A673 (cell line): ENCODE results near the gene ARHGAP26. TPM values are rescaled to one million over a fixed set of nuclear protein-coding genes. Genes with fewer than 3 reads are reported as not detected.

ENCODE experiments used
- BruUV-seq: library from RNA; stranded (reverse); fragments of 400-500 nt; replicated peaks from 2 replicates; lab custom pipeline; 2021; lab: Mats Ljungman, UMichigan
- CTCF ChIA-PET: fragments of 300-600 bp; sonication (Branson Sonifier 250); formaldehyde crosslinking; loops from one replicate; lab custom pipeline; 2022; ENCODE audit warnings: antibody characterized with exemption; lab: Charles Lee
- POLR2A ChIA-PET: fragments of 300-600 bp; sonication (Branson Sonifier 250); formaldehyde crosslinking; loops from one replicate; lab custom pipeline; 2022; ENCODE audit warnings: antibody characterized with exemption; ENCODE audit not compliant: low non-redundant PET; lab: Charles Lee
- DNase-seq: peaks from one replicate; pipeline ENCODE4 v3.0.0-alpha.2; 2015; ENCODE audit warnings: low spot score
- H3K27ac ChIP-seq: fragments of 200-600 bp; sonication (generic); 2 replicates; pipeline ENCODE4 v1.5.1; 2016; ENCODE audit warnings: mixed run types, low read depth, mild to moderate bottlenecking, mixed read lengths, antibody characterized with exemption, low read length; ENCODE audit not compliant: poor library complexity, severe bottlenecking
- H3K27me3 ChIP-seq: fragments of 200-600 bp; sonication (generic); replicated peaks from 2 replicates; pipeline ENCODE4 v1.6.1; 2017; ENCODE audit warnings: mixed run types, low read depth, mild to moderate bottlenecking, mixed read lengths, antibody characterized with exemption, low read length; ENCODE audit not compliant: insufficient read depth, poor library complexity
- H3K36me3 ChIP-seq: fragments of 200-600 bp; sonication (generic); 2 replicates; pipeline ENCODE4 v1.6.1; 2016; ENCODE audit warnings: mixed run types, mild to moderate bottlenecking, mixed read lengths, antibody characterized with exemption, low read length; ENCODE audit not compliant: insufficient read depth, poor library complexity, severe bottlenecking
- H3K4me1 ChIP-seq: fragments of 200-600 bp; sonication (generic); 2 replicates; pipeline ENCODE4 v1.6.1; 2017; ENCODE audit warnings: mixed run types, mild to moderate bottlenecking, mixed read lengths, antibody characterized with exemption, low read length; ENCODE audit not compliant: insufficient read depth, poor library complexity, severe bottlenecking
- H3K4me3 ChIP-seq: fragments of 200-600 bp; sonication (generic); 2 replicates; pipeline ENCODE4 v1.5.1; 2016; ENCODE audit warnings: low read depth, mixed run types, mild to moderate bottlenecking, mixed read lengths, low read length; ENCODE audit not compliant: poor library complexity, severe bottlenecking
- H3K9me3 ChIP-seq: fragments of 200-600 bp; sonication (generic); 2 replicates; pipeline ENCODE4 v1.6.1; 2016; ENCODE audit warnings: mixed run types, low read depth, mild to moderate bottlenecking, mixed read lengths, antibody characterized with exemption, low read length; ENCODE audit not compliant: poor library complexity, severe bottlenecking
- EZH2 ChIP-seq: fragments of 200-600 bp; sonication (generic); IDR thresholded peaks from 2 replicates; pipeline ENCODE4 v1.6.1; 2017; ENCODE audit warnings: borderline replicate concordance, low read depth, mild to moderate bottlenecking, mixed read lengths, antibody characterized with exemption, low read length; ENCODE audit not compliant: poor library complexity, severe bottlenecking
- intact Hi-C: fragments of 100-400 bp; cut with micrococcal nuclease; formaldehyde crosslinking; loops from one replicate; pipeline ENCODE4 v1.10.0; 2022; ENCODE audit not compliant: unreplicated experiment
- total RNA-seq: library from RNA; stranded (reverse); gene quantifications from 2 replicates; pipeline ENCODE4 v1.2.3, GENCODE V29; 2021
- TF ChIP-seq, protein P1 (sequence below): fragments of 300-800, 200-600 bp; sonication (generic); conservative IDR thresholded peaks from 2 replicates; pipeline ENCODE4 v1.5.1; 2017; ENCODE audit warnings: low read depth, mild to moderate bottlenecking, antibody characterized with exemption, low read length, moderate library complexity, mixed read lengths

Gene ARHGAP26
- total RNA-seq, 1 experiment from 2014 or later, result 25.5 TPM

DNA sequence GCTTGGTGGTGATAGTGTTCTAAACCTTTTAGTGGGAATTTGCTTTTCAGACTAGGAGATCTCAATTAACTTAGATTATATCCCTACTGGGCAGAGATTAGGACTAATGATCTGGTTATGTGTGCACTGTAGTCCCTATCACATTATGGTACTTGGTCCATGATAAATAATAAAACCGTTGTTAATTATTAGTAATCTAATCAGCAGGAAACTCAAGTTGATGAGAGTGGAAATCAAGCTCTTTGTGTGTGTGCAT lies 262.3 kb downstream of the ARHGAP26 start:
- no peak overlapping the region for H3K27ac ChIP-seq
- H3K4me3 ChIP-seq, result no peak overlapping the region
- intact Hi-C loops, result no loop called here
- no peaks in the 10 kb centered on the region for H3K36me3 ChIP-seq
- ChIA-PET CTCF (no interaction called here), POLR2A (no interaction called here)
- DNase-seq, result no peak
- no TSS peak for BruUV-seq
- no peaks in the 10 kb centered on the region for H3K27me3 ChIP-seq
- TF ChIP-seq, protein P1, sequence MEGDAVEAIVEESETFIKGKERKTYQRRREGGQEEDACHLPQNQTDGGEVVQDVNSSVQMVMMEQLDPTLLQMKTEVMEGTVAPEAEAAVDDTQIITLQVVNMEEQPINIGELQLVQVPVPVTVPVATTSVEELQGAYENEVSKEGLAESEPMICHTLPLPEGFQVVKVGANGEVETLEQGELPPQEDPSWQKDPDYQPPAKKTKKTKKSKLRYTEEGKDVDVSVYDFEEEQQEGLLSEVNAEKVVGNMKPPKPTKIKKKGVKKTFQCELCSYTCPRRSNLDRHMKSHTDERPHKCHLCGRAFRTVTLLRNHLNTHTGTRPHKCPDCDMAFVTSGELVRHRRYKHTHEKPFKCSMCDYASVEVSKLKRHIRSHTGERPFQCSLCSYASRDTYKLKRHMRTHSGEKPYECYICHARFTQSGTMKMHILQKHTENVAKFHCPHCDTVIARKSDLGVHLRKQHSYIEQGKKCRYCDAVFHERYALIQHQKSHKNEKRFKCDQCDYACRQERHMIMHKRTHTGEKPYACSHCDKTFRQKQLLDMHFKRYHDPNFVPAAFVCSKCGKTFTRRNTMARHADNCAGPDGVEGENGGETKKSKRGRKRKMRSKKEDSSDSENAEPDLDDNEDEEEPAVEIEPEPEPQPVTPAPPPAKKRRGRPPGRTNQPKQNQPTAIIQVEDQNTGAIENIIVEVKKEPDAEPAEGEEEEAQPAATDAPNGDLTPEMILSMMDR, result no peak
- no peak for TF ChIP-seq EZH2
- no peaks in the 10 kb centered on the region for H3K9me3 ChIP-seq
- no peaks in the 10 kb centered on the region for H3K4me1 ChIP-seq

DNA sequence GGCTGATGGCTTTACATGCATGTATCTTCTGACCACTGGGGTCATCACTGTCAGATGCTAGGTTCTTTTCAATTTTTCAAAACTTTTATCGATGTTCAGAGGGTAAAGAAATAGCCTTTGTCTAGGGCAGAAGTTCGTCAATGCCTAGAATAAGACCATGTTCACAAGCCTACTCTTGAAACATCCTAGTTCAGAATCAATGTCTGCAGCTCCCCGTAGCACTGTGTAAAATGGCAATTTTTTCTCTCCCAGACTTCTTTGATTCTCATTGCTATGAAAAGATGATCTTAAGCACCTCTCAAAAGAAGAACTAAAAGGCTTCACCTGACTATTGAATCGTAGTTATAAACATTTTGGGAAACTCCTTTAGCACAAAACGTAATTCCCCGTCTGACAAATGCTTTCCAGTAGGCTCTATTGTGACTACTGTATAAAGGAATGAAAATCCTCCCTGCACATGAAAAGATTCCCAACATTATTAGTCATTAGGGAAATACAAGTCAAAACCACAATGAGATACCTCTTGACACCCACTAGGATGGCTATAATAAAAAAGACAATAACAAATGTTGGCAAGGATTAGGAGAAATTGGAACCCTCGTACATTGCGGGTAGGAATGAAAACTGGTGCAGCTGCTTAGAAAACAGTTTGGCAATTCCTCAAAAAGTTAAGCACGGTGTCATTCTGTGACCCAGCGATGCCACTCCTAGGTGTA lies 263.5 kb downstream of the ARHGAP26 start:
- DNase-seq, result no peak
- no TSS peak for BruUV-seq
- intact Hi-C loops, result no loop called here
- no peaks in the 10 kb centered on the region for H3K4me1 ChIP-seq
- no peak overlapping the region for H3K4me3 ChIP-seq
- H3K27ac ChIP-seq, result no peak overlapping the region
- TF ChIP-seq, protein P1, result no peak
- no peak for TF ChIP-seq EZH2
- ChIA-PET POLR2A (no interaction called here), CTCF (no interaction called here)
- no peaks in the 10 kb centered on the region for H3K9me3 ChIP-seq
- H3K27me3 ChIP-seq, result no peaks in the 10 kb centered on the region
- no peaks in the 10 kb centered on the region for H3K36me3 ChIP-seq

DNA sequence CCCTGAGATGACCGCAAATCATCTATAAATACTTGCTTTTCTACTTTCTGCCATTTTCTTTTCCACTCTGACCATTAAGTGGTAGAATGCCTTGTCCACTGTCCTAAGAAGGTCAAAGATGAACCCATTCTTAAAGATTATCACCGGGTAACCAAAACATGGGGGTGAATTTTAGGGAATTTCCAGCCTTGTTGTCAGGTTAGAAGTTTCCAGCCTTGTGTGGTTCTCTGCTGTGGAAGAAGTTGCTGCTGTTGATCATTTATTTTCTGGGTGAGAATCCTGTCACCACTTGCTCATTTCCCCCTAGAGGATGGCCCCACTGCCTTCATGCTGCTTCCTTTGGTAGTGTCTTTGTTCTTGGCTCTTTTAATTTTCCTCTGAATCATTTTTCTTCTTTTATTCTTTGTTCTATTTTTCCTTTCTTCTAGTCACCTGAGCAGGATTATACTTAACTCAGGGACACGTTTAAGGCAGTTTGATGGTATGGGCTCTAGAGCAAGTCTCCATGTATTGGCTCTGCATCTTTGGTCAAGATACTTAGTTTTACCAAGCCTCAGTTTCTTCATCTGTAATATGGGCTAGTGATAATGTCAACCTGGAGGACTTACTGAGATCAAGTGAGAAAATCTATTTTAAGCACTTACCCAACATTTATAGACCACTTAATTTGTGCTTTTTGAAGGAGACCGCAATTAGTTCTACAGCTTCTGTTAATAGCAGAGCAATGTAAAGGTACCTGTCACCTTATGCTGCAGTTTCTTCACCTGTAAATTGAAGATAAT lies 266.2 kb downstream of the ARHGAP26 start:
- Histone ChIP-seq H3K36me3 (no peaks in the 10 kb centered on the region), H3K9me3 (no peaks in the 10 kb centered on the region), H3K4me1 (no peaks in the 10 kb centered on the region), H3K4me3 (no peak overlapping the region), H3K27ac (no peak overlapping the region), H3K27me3 (no peaks in the 10 kb centered on the region)
- ChIA-PET CTCF (no interaction called here), POLR2A (interaction anchor here (0.5 kb wide), 1 partner anchor 593 kb away, joined by 3 read pairs; no protein-coding TSS in a partner anchor)
- no peak for DNase-seq
- TF ChIP-seq, protein P1, result no peak
- no peak for TF ChIP-seq EZH2
- intact Hi-C loops, result no loop called here
- no TSS peak for BruUV-seq
